K562 (cell line): Measurements from ENCODE around the gene UBE2Q1.

Source experiments
- CTCF ChIP-seq, 3 experiments: IDR thresholded peaks in 2 of 3; conservative IDR thresholded peaks in 1 of 3; 2 replicates each; pipeline ENCODE4 v1.5.1; 2011 to 2012; ENCODE audit warnings: low read length in 3 of 3, mild to moderate bottlenecking in 3 of 3, control low read depth in 2 of 3, improper control_type of control experiment in 1 of 3, inconsistent platforms in 1 of 3, low read depth in 1 of 3, mixed read lengths in 1 of 3, moderate library complexity in 1 of 3; ENCODE audit not compliant: insufficient read depth in 2 of 3
- RBM25 ChIP-seq: fragments of 200-400 bp; formaldehyde crosslinking; IDR thresholded peaks from 2 replicates; pipeline ENCODE4 v1.6.1; 2018; ENCODE audit warnings: low read length, low read depth, moderate library complexity; ENCODE audit not compliant: severe bottlenecking
- ZFX ChIP-seq: sonication (generic); formaldehyde crosslinking; IDR thresholded peaks from 2 replicates; pipeline ENCODE4 v1.8.0; 2022; ENCODE audit warnings: mild to moderate bottlenecking, missing genetic modification reagents, moderate library complexity
- TF ChIP-seq, protein P1 (sequence below), 2 experiments: fragments of 450-650 bp; formaldehyde crosslinking in 1 of 2; IDR thresholded peaks; 2 replicates each; pipeline versions ENCODE4 v1.4.0 to v1.6.1; 2014 to 2020; ENCODE audit warnings: mild to moderate bottlenecking in 2 of 2, borderline replicate concordance in 1 of 2, low read depth in 1 of 2

DNA sequence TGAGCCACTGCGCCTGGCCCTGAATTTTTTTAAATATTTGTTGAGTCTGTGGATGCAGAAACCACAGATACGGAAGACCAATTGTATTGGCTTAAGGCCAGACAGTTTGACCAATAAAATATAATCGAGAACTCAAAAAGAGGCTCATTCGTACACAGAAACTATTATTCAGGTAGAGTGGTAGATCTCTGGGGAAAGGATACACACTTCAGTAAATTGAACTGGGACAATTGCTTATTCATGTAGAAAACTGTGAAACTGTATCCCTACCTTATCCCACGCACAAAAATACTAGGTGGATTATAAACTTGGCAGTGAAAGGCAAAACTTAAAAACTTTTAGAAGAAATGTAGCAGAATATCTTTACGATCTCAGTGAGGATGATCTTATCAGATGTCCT, 31.3 kb downstream of the UBE2Q1 start:
- TF ChIP-seq, protein P1, sequence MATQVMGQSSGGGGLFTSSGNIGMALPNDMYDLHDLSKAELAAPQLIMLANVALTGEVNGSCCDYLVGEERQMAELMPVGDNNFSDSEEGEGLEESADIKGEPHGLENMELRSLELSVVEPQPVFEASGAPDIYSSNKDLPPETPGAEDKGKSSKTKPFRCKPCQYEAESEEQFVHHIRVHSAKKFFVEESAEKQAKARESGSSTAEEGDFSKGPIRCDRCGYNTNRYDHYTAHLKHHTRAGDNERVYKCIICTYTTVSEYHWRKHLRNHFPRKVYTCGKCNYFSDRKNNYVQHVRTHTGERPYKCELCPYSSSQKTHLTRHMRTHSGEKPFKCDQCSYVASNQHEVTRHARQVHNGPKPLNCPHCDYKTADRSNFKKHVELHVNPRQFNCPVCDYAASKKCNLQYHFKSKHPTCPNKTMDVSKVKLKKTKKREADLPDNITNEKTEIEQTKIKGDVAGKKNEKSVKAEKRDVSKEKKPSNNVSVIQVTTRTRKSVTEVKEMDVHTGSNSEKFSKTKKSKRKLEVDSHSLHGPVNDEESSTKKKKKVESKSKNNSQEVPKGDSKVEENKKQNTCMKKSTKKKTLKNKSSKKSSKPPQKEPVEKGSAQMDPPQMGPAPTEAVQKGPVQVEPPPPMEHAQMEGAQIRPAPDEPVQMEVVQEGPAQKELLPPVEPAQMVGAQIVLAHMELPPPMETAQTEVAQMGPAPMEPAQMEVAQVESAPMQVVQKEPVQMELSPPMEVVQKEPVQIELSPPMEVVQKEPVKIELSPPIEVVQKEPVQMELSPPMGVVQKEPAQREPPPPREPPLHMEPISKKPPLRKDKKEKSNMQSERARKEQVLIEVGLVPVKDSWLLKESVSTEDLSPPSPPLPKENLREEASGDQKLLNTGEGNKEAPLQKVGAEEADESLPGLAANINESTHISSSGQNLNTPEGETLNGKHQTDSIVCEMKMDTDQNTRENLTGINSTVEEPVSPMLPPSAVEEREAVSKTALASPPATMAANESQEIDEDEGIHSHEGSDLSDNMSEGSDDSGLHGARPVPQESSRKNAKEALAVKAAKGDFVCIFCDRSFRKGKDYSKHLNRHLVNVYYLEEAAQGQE (IDR thresholded peaks at IDR 0.05; ENCODE audit: borderline replicate concordance), result no peak
- TF ChIP-seq, protein P1 (CRISPR knock-in tag; IDR thresholded peaks at IDR 0.05; ENCODE audit: low read depth), result no peak
- TF ChIP-seq ZFX (CRISPR knock-in tag), result no peak
- no peak for TF ChIP-seq CTCF (IDR thresholded peaks at IDR 0.05 in 2 of 3, conservative IDR thresholded peaks at IDR 0.05 in 1 of 3; ENCODE audit: insufficient read depth in 2 of 3, low read depth in 1 of 3, low read length in 3 of 3)
- TF ChIP-seq RBM25, result no peak
